Non-pigmented ciliary epithelial cell (primary cell): ENCODE measurements around the gene GRAMD1A.
A peak's percentile ranks its signal among the peaks of the same experiment; 100 is the strongest.

ENCODE experiments used
- DNase-seq: peaks from one replicate; pipeline ENCODE4 v3.0.0-alpha.2; 2010; ENCODE audit warnings: low read depth

Gene GRAMD1A

DNA sequence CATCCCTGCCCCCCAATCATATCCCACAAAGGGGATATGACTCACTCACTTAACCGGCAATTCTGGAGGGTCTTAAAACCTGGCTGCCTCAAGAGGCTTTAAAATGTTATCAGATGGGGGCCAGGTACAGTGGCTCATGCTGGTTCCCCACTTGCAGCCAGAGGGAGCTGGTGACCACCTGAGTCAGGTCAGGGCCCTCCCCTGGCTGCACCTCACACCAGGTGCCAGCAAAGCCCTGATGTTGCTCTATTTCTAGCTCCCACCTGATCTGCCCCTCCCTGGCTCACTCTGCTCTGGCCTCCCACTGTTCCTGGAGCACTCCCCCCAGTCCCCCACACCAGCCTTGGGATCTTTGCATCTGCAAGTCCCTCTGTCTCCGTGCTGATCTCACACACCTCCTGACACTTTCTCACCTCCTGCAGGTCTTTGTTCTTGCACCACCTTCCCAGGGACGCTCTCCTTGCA, 55.6 kb downstream of the GRAMD1A start:
- DNase-seq, result no peak

DNA sequence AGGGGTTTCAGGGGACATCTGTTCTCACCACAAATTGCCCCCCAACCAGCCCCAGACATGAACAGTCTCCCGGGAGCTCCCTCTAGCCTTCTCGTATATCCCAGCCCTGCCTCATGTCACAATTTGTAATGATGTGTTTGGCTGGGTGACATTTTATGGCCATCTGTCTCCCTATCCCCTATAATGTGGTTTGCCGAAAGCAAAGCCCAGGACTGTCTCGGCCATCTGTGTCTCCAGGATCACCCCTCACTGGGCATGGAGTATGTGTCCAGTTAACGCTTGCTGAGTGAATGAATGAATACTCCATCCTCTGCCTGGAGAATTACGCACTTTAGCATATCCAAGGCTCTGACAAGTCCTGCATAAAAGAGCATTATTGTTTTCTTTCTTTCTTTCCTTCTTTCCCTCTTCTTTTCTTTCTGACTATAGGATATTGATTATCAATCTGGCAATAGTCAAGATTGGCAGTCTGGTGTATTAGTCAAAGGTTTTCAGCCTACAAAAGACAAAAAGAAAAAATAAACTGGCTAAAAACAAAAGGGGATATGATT, 56.5 kb downstream of the GRAMD1A start:
- DNase-seq, result no peak

- no peak for DNase-seq
Measured at GRCh38 chr19:35058370-35058769, 58.2 kb downstream of the GRAMD1A start.

GRCh38 chr19:35059006-35059798, 59.1 kb downstream of the GRAMD1A start:
- DNase-seq, result no peak

DNA sequence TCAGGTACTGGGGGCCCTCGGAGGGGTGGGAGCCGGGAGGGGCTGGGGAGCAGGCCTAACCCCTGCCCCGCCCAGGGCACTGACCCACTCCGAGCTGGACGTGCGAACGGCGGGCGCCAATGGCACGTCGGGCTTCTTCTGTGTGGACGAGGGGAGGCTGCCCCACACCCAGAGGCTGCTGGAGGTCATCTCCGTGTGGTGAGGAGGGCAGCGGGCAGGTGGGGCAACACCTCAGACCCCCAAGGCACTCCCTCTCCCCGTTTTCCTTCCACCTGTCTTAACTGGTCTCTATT, 59.6 kb downstream of the GRAMD1A start:
- DNase-seq, result no peak

DNA sequence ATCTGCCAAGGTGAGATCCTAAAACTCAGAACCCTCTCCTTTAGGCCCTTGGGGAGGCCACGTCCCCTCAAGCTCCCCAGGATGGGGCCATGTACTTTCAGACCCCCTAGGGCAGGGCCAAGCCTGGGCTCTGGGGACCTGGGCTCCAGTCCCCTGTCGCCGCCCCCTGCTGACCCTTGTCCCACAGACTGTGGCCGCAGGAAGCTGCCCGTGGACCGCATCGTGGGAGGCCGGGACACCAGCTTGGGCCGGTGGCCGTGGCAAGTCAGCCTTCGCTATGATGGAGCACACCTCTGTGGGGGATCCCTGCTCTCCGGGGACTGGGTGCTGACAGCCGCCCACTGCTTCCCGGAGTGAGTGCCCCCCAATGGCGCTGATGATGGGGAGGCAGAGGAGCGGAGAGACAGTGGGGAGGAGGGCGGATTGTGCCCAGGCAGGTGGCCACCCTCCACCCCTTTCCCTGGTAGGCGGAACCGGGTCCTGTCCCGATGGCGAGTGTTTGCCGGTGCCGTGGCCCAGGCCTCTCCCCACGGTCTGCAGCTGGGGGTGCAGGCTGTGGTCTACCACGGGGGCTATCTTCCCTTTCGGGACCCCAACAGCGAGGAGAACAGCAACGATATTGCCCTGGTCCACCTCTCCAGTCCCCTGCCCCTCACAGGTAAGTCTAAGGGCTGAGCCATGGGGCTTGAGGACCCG, 60.2 kb downstream of the GRAMD1A start:
- no peak for DNase-seq

DNA sequence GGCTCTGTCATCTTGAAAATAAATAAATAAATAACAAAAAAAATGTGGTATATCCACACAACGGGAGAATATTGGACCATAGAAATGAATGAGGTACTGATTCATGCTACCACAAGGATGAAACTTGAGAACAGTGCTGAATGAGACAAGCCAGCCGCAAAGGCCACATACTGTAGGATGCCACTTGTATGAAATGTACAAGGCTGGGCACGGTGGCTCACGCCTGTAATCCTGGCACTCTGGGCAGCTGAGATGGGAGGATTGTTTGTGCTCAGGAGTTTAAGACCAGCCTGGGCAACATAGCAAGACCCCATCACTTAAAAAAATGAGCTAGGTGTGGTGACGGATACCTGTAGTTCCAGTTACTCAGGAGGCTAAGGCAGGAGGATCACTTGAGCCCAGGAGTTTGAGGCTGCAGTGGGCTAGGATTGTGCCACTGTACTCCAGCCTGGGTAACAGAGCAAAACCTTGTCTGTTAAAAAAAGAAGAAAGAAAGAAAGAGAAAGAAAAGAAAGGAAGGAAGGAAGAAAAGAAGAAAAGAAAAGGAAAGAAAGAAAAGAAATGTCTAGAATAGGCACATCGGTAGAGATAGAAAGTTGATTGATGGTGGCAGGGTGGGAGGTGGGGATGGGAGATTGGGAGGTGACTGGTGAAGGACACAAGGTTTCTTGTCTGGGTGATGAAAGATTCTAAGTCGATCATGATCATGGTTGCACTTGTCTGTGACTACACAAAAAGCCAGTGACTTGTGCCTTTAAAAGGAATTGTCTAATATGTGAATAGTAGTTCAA, 61.7 kb downstream of the GRAMD1A start:
- no peak for DNase-seq

DNA sequence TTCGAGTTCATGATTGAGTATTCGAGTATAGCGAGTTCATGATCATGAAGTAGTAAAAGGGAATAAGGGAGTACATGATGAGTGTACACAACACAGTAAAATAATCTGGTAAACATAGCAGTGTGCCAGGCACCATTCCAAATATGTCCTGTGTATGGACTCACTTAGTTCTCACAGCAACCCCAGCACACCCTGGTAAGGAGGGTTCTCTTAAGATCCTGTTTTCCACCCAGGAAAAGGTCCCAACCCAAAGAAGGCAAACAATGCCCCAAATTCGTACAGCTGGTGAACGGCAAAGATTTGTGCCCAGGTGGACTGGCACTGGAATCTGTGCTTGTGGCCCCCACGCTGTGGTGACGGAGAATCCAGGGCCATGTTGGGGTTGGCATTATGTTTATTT, 62.8 kb downstream of the GRAMD1A start:
- DNase-seq, result no peak

DNA sequence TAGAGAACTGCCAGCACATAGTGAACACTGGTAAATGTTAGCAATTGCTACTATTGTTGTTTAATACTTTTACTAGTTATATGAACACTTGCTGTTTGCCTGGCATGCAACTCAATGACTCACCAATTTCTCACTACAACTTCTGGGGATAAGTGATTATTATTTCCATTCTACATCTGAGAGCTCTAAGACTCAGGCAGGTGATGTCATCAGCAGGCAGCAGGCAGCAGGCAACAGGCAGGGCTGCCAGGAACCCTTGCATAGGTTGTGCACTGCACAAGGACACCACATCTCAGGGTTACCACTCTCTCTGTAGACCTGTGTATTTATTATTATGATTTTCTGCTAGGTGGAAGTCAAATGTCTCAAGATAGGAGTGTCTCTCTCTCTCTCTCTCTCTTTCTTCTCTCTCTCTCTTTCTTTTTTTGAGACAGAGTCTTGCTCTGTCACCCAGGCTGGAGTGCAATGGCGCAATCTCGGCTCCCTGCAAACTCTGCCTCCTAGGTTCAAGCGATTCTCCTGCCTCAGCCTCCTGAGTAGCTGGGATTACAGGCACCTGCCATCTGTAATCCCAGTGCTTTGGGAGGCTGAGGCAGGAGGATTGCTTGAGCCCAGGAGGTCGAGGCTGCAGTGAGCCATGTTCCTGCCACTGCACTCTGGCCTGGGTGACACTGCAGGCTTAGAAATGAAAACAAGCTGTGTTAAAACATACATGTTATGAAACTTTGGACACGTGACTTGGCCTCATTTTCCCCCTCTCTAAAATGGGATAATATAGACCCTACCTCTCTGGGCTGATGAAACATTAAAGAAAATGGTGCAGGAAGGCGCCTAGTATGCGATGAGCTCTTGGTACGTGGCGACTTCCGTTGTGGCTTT, 64.1 kb downstream of the GRAMD1A start:
- peak; percentile 27 for DNase-seq

- no peak for DNase-seq
Measured at GRCh38 chr19:35065574-35065973, 65.5 kb downstream of the GRAMD1A start.

GRCh38 chr19:35066121-35066520, 66.0 kb downstream of the GRAMD1A start:
- DNase-seq, result no peak

- DNase-seq, result no peak
Measured at GRCh38 chr19:35066691-35067563, 66.8 kb downstream of the GRAMD1A start.

DNA sequence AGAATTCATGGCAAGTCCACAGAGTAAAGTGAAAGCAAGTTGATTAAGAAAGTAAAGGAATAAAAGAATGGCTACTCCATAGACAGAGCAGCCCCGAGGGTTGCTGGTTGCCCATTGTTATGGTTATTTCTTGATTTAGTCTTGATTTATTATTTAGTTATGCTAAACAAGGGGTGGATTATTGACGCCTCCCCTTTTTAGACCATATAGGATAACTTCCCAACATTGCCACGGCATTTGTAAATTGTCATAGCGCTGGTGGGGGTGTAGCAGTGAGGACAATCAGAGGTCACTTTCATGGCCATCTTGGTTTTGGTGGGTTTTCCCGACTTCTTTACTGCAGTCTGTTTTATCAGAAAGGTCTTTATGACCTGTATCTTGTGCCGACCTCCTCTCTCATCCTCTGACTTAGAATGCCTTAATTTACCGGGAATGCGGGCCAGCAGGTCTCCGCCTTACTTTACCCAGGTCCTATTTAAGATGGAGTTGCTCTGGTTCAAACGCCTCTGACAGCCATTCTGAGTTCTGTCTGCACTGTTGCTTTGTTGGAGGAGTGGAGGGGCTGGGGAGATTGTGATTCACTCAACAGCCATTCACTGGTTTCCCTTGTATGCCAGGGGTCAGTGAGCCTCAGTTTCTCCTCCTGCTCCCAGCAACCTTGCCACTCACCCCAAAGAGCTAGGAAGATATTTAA, 69.0 kb downstream of the GRAMD1A start:
- no peak for DNase-seq

GRCh38 chr19:35069696-35070095, 69.6 kb downstream of the GRAMD1A start:
- DNase-seq, result no peak

DNA sequence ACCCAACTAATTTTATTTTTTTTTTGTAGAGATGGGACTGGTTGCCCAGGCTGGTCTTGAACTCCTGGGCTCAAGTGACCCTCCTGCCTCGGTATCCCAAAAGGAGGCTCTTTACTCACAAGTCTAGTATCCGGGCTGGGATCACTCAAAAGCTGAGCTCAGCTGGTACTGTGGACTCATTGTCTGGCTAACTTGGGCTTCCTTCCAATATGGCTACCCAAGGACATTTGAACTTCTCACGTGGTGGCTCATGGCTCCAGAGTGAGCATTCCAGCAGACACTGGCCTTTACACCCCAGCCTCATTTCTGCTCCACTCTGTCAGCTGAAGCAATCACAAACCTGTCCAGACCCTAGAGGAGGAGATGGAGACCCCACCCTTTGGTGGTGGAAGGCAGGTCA, 70.3 kb downstream of the GRAMD1A start:
- DNase-seq, result no peak

- DNase-seq, result no peak
Measured at GRCh38 chr19:35073516-35073915, 73.4 kb downstream of the GRAMD1A start.

- no peak for DNase-seq
Measured at GRCh38 chr19:35073941-35074340, 73.8 kb downstream of the GRAMD1A start.

DNA sequence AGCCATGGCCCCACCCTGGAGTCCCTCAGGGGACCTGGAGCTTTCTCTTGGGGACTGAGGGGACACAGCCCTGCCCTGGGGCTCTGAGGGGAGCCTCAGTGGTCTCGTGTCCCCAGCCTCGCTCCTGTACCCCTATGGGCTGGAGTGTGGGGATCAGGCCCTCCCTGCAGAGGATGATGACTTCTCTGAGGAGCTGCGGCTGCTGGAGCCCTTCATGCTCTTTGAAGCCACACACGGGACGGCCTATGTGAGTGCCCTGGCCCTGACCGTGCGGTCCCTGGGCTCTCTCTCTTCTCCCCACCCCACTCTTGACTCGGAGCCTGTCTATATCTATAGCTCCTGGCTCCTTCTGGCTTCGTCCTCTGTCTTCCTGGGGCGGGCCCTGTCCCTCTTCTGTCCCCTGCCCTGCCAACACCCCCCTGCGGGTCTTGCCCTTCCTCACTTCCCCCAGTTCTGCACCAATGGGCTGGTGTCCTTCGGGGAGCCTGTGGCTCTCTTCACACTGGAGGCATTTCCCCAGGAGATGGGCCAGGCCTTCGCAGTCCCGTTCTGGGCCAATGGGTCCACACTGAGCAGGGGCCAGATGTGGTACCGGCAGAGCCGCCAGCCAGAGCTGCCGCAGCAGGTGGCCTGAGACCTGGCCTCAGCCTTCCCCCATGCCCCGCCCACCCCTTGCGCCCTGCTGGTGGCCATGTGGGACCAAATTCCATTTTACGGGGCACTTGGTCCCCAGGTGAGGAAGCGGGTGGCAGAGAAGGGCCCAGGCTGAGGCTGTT, 74.5 kb downstream of the GRAMD1A start:
- no peak for DNase-seq
